Upper lobe of left lung (tissue), 6 donors: Measurements from ENCODE around the gene CIZ1. TPM values are rescaled to one million over a fixed set of nuclear protein-coding genes. Genes with fewer than 3 reads are reported as not detected.

ENCODE experiments used
- ATAC-seq, 2 donors: fragments of 200-7000 bp; cut with Tn5 transposase; one replicate each; pipeline ENCODE4 v1.9.1; 2022; ENCODE audit warnings: mild to moderate bottlenecking in 2 of 2, moderate library complexity in 2 of 2; ENCODE audit not compliant: low FRiP score in 2 of 2
- DNase-seq, 2 donors: peaks; one replicate each; pipeline ENCODE4 v3.0.0-alpha.2; 2019 to 2020
- H3K27ac ChIP-seq, 4 donors: fragments of 200-600 bp; sonication (generic); one replicate each; pipeline ENCODE4 v1.5.1; 2016 to 2019
- H3K27me3 ChIP-seq, 4 donors: fragments of 200-600 bp; sonication (generic); one replicate each; pipeline ENCODE4 v1.5.1; 2017 to 2019
- H3K36me3 ChIP-seq, 4 donors: fragments of 200-600 bp; sonication (generic); one replicate each; pipeline ENCODE4 v1.5.1; 2016 to 2019
- H3K4me1 ChIP-seq, 4 donors: fragments of 200-600 bp; sonication (generic); one replicate each; pipeline ENCODE4 v1.5.1; 2018 to 2019
- H3K4me3 ChIP-seq, 4 donors: fragments of 200-600 bp; sonication (generic); one replicate each; pipeline ENCODE4 v1.5.1; 2017 to 2019; ENCODE audit warnings: mild to moderate bottlenecking in 2 of 4, moderate library complexity in 1 of 4
- H3K9me3 ChIP-seq, 4 donors: fragments of 200-600 bp; sonication (generic); one replicate each; pipeline ENCODE4 v1.5.1; 2018 to 2019
- CTCF ChIP-seq, 6 experiments: fragments of 450-650 bp in 4 of 6; fragments of 200-600 bp in 2 of 6; sonication (generic) in 2 of 6; IDR thresholded peaks; one replicate each; pipeline ENCODE4 v1.5.1; 2016 to 2019; ENCODE audit warnings: antibody characterized with exemption in 6 of 6
- EP300 ChIP-seq, 4 donors: sonication (generic); formaldehyde crosslinking; IDR thresholded peaks; one replicate each; pipeline ENCODE4 v1.5.1; 2017; ENCODE audit warnings: antibody characterized with exemption in 4 of 4, control low read depth in 2 of 4
- POLR2A ChIP-seq, 4 donors: fragments of 450-650 bp; IDR thresholded peaks; one replicate each; pipeline ENCODE4 v1.5.1; 2016 to 2017; ENCODE audit warnings: antibody characterized with exemption in 4 of 4, mild to moderate bottlenecking in 2 of 4
- POLR2AphosphoS5 ChIP-seq, 2 donors: sonication (generic); formaldehyde crosslinking; IDR thresholded peaks; one replicate each; pipeline ENCODE4 v1.5.1; 2017; ENCODE audit warnings: antibody characterized with exemption in 2 of 2
- whole genome bisulfite sequencing, 2 donors: methylation state at CpG; one replicate each; pipeline ENCODE4 v1.1.5; 2017 to 2018; 5-methylcytosine and 5-hydroxymethylcytosine counted together
- total RNA-seq, 6 donors: library from RNA; depleted of rRNA in 4 of 6; stranded (reverse); fragments of >200 nt in 4 of 6; gene quantifications; one replicate each; pipeline versions ENCODE4 v1.1.0 to v1.2.1, GENCODE V29; 2016 to 2021
- donor health status: DM: no; HTN: no; CAD: no; lungs with moderate emphysema.
- donor health status: DM: no; HTN: yes; CAD: no; lungs with severe emphysema.

The CIZ1 gene
- total RNA-seq, 6 donors from 2014 or later: 53.4 to 136 (median 95.5) TPM

DNA sequence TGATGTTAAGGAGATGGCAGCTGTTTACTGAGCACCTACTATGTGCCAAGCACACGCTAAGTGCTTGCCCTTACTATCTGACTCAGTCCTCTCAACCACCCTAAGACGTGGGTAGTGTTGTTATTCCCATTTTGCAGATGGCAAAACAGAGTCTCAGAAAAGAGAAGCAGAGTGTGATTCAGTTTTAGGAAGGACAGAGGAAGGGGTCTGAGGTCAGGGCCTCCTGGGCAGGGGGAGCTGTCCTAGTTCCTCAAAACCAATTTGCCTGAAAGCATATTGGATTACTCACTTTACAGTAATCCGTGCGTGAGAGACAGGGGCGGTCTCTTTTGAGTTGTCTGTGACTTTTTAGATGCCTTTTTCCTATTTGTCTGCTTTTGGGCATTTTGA lies 35.0 kb upstream of the CIZ1 start:
- DNase-seq: no peak
- TF ChIP-seq CTCF (IDR thresholded peaks at IDR 0.05) (no peak), POLR2A (IDR thresholded peaks at IDR 0.05) (no peak), POLR2AphosphoS5 (IDR thresholded peaks at IDR 0.05) (no peak), EP300 (IDR thresholded peaks at IDR 0.05) (no peak)
- Histone ChIP-seq H3K4me3 (no peak overlapping the region), H3K36me3 (no peaks in the 10 kb centered on the region), H3K27me3 (no peaks in the 10 kb centered on the region), H3K27ac (no peak overlapping the region), H3K4me1 (no peaks in the 10 kb centered on the region), H3K9me3 (no peaks in the 10 kb centered on the region)
- no peak for ATAC-seq
- 76 to 82% methylated on average over 5 of the region's 5 CpGs for WGBS, 2 donors

DNA sequence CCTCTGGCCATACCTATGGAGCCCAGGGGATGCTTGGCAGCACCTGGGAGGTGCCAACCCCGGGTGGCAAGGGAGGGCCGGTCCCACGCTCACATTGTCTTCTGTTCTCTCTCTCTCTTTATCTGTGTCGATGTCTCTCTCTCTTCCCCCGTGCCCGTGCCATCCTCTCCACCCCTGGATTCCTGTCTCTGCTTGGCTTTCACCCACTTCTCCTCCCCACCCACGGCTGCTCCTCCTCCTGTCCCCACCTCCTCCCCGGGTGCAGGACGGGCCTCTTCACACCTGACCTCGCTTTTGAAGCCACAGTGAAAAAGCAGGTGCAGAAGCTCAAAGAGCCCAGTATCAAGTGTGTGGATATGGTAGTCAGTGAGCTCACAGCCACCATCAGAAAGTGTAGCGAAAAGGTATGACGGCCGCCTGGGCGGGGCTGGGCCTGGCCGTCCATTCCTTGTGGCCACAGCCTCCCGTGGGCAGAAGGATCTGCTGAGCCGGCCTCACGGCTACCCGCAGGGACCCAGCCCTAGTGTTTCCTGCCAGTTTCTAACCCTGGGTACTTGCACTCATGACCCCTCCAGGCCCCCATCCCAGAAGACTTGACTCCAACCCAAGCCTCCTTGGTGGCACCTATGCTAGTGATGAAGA lies 34.5 kb upstream of the CIZ1 start:
- no peak for TF ChIP-seq POLR2A (IDR thresholded peaks at IDR 0.05)
- no peak for TF ChIP-seq CTCF (IDR thresholded peaks at IDR 0.05)
- TF ChIP-seq POLR2AphosphoS5 (IDR thresholded peaks at IDR 0.05): no peak
- no peak for TF ChIP-seq EP300 (IDR thresholded peaks at IDR 0.05)
- DNase-seq (peak in 1 of 2 donors; percentile 65), ATAC-seq (no peak)
- 78 to 79% methylated on average over 19 of the region's 19 CpGs for WGBS, 2 donors
- H3K27ac ChIP-seq: no peak overlapping the region
- H3K4me1 ChIP-seq: no peaks in the 10 kb centered on the region
- no peaks in the 10 kb centered on the region for H3K36me3 ChIP-seq
- no peak overlapping the region for H3K4me3 ChIP-seq
- H3K9me3 ChIP-seq: no peaks in the 10 kb centered on the region
- H3K27me3 ChIP-seq: no peaks in the 10 kb centered on the region

GRCh38 chr9:128224877-128225276 lies 33.5 kb upstream of the CIZ1 start:
- TF ChIP-seq CTCF (IDR thresholded peaks at IDR 0.05): no peak
- TF ChIP-seq EP300 (IDR thresholded peaks at IDR 0.05): no peak
- no peak for TF ChIP-seq POLR2A (IDR thresholded peaks at IDR 0.05)
- TF ChIP-seq POLR2AphosphoS5 (IDR thresholded peaks at IDR 0.05): no peak
- Histone ChIP-seq H3K27me3 (no peaks in the 10 kb centered on the region), H3K9me3 (no peaks in the 10 kb centered on the region), H3K4me1 (no peaks in the 10 kb centered on the region), H3K27ac (no peak overlapping the region), H3K36me3 (no peaks in the 10 kb centered on the region), H3K4me3 (no peak overlapping the region)
- ATAC-seq: no peak
- no peak for DNase-seq
- WGBS, 2 donors: 85 to 91% methylated on average over 7 of the region's 7 CpGs

DNA sequence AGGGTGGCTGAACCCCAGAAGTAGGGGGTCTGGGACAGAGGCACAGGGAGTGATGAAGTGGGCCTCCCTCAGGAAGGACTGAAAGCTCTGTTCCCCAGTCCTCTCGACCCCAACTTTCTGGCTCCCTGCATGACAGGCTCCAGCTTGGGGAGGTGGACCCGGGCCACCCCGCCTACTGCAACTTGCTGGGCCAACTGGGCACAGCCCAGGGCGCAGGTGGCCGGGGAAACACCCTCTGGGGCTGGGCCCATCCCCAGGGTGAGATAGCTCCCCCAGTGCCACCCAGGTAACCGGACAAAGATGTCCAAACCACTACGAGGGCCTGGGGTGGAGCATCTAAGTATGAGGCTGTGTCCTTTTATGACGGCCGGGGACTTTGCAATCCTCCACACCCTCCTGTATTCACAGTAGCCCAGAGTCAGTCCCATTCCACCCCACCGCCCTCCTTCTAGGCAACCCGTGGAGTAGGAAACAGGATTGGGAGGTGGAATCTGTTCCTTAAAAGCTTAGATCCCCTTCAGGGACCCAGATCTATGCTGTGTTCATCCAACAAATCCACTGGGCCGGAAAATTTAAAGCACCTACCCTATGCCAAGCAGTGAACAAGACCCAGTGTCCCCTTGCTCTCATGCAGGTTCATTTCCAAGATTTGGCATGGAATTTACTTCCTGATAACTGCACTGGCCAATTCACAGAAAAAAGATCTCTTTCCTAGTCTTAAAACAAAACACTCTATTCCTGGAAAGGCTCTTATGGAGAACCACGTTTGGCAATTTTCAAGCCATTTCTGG lies 31.7 kb upstream of the CIZ1 start:
- WGBS, 2 donors: 90 to 94% methylated on average over 9 to 12 of the region's 13 CpGs

More for the DNA sequence above, 31.7 kb upstream of the CIZ1 start:
- no peak overlapping the region for H3K4me3 ChIP-seq
- H3K36me3 ChIP-seq: no peaks in the 10 kb centered on the region
- no peak for ATAC-seq
- H3K4me1 ChIP-seq: peaks cover 0 to 12% (median 10%) of the 10 kb centered on the region in 4 donors
- no peak for DNase-seq
- no peaks in the 10 kb centered on the region for H3K9me3 ChIP-seq
- no peaks in the 10 kb centered on the region for H3K27me3 ChIP-seq
- TF ChIP-seq POLR2AphosphoS5 (IDR thresholded peaks at IDR 0.05) (no peak), EP300 (IDR thresholded peaks at IDR 0.05) (no peak), CTCF (IDR thresholded peaks at IDR 0.05) (no peak), POLR2A (IDR thresholded peaks at IDR 0.05) (no peak)
- no peak overlapping the region for H3K27ac ChIP-seq
